ENCODE data around the gene HECW1.

Gene HECW1

DNA sequence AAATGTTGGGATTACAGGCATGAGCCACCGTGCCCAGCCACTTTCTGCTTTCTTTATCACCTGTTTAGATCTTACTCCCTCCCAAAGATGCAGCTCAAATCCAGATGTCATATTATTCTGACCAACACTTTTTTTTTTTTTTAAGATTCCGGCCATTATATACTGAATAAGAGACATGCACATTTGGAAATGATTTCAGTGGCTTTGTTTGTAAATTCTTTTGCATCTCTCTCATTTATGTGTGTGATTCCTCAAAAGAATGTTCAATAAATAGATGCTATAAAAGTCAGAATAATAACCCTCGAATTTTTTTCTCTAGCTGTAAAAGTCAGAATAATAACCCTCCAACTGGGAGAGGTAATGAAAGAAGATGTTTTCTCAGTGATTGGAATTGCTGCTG is 25.4 kb downstream of the HECW1 start:
- DNase-seq (ENCODE audit: extremely low read depth, low read depth): no peak

GRCh38 chr7:43138710-43139109 is 26.3 kb downstream of the HECW1 start:
- DNase-seq (ENCODE audit: extremely low read depth, low read depth): no peak
- TF ChIP-seq, protein P1, sequence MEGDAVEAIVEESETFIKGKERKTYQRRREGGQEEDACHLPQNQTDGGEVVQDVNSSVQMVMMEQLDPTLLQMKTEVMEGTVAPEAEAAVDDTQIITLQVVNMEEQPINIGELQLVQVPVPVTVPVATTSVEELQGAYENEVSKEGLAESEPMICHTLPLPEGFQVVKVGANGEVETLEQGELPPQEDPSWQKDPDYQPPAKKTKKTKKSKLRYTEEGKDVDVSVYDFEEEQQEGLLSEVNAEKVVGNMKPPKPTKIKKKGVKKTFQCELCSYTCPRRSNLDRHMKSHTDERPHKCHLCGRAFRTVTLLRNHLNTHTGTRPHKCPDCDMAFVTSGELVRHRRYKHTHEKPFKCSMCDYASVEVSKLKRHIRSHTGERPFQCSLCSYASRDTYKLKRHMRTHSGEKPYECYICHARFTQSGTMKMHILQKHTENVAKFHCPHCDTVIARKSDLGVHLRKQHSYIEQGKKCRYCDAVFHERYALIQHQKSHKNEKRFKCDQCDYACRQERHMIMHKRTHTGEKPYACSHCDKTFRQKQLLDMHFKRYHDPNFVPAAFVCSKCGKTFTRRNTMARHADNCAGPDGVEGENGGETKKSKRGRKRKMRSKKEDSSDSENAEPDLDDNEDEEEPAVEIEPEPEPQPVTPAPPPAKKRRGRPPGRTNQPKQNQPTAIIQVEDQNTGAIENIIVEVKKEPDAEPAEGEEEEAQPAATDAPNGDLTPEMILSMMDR (IDR thresholded peaks at IDR 0.05; ENCODE audit: low read depth, low read length): no peak

More for the DNA sequence above, 25.4 kb downstream of the HECW1 start:
- TF ChIP-seq, protein P1 (IDR thresholded peaks at IDR 0.05; ENCODE audit: low read depth, low read length): no peak

DNA sequence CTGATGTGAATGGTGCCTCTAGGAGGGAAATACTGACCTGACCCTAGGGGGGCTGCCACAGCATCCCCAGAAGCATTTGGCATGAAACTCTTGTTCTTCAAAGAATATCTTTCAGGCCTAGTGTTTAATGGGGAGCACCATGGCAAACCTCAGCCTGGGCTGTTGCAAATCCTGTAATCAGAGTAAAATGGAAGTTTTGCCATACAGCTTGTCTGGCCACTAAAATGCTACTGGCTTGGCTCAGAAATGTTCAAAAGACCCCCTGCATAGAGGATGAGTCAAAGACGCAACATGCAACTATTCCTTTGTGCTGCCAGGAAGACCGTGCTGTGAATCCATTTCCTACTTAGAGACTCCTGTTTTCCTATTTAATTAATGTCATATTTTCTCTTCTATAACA is 26.7 kb downstream of the HECW1 start:
- TF ChIP-seq, protein P1 (IDR thresholded peaks at IDR 0.05; ENCODE audit: low read depth, low read length): no peak
- no peak for DNase-seq (ENCODE audit: extremely low read depth, low read depth)

- DNase-seq (ENCODE audit: extremely low read depth, low read depth): no peak
- TF ChIP-seq, protein P1 (IDR thresholded peaks at IDR 0.05; ENCODE audit: low read depth, low read length): no peak
Observed at GRCh38 chr7:43140186-43140585, 27.7 kb downstream of the HECW1 start.

DNA sequence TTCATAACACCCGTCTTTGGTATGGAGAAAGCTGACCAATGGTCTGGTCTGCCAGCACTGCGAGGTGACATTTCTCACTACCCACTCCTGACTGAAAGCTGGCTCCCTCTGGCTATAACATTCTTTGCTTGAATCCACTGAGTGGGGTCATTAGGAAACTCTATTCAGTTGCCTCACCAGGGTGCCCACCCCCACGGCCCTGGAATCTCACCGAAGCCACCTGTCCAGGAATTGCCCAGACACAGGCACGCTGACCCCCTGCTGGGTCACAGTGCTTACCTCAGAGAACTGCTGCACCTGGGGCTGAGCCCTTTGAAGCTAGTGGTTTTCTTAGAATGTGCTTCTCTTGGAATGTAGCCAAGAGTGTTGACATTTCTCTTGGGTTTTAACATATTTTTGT is 28.6 kb downstream of the HECW1 start:
- TF ChIP-seq, protein P1 (IDR thresholded peaks at IDR 0.05; ENCODE audit: low read depth, low read length): no peak
- DNase-seq (ENCODE audit: extremely low read depth, low read depth): no peak

DNA sequence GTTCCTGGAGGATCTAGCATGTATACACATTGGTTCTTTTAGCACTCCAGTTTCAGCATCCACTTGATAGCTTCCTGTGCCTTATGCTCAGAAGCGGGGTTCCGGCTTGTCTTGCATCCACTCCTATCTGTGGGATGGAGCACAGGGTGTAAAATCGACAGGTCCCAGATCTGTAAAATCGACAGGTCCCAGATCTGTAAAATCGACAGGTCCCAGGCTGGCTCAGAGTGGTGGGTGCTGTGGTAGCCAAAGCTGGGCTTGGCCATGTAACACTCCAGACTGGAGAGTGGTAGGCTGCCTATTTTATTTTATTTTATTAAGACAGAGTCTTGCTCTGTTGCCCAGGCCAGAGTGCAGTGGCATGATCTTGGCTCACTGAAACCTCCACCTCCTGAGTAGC is 30.3 kb downstream of the HECW1 start:
- TF ChIP-seq, protein P1 (IDR thresholded peaks at IDR 0.05; ENCODE audit: low read depth, low read length): no peak

DNA sequence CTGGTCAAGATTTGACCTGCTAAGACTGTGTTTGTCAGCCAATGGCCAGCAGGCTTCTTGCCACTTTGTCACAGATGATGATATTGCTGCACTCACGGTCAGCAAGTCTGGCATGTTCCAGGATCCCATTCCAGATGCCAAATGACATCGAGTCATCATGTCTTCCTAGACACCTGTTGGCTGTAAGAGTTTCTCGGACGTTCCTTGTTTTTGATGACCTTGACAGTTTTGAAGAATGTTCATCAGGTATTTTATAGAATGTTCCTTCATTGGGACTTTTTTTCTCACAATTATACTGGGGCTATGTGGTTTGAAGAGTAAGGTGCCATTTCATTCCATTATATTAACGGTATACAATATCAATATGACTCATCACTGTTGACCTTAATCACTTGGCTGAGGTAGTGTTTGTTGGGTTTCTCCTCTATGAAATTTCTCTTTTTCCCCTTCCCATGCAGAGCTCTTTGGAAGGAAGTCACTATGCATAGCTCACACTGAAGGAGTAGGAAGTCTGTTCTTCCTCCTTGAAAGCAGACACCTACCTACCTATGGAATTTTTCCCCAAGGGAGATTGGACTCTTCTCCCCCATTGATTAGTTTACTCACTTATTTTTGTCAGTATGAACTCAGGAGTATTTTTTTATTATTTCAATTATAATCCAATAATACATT is 31.6 kb downstream of the HECW1 start:
- no peak for DNase-seq (ENCODE audit: extremely low read depth, low read depth)

More for the DNA sequence above, 30.3 kb downstream of the HECW1 start:
- DNase-seq (ENCODE audit: extremely low read depth, low read depth): no peak

More for the DNA sequence above, 31.6 kb downstream of the HECW1 start:
- TF ChIP-seq, protein P1 (IDR thresholded peaks at IDR 0.05; ENCODE audit: low read depth, low read length): no peak

All from AG09319 (cell line).